GM18520 (cell line): ENCODE results near the gene PDHX.

Experiments
- ATAC-seq: cut with Tn5 transposase; IDR thresholded peaks from one replicate; pipeline ENCODE4 v1.9.1; 2021; ENCODE audit not compliant: unreplicated experiment

Gene PDHX

GRCh38 chr11:34953955-34954354 lies 37.5 kb downstream of the PDHX start:
- no peak for ATAC-seq

- ATAC-seq, result no peak
Measured at GRCh38 chr11:34957206-34957605, 40.8 kb downstream of the PDHX start.

GRCh38 chr11:34957606-34958005 lies 41.2 kb downstream of the PDHX start:
- no peak for ATAC-seq

GRCh38 chr11:34959770-34960169 lies 43.4 kb downstream of the PDHX start:
- ATAC-seq, result no peak

- ATAC-seq, result no peak
Measured at GRCh38 chr11:34960277-34960676, 43.9 kb downstream of the PDHX start.

- ATAC-seq, result no peak
Measured at GRCh38 chr11:34962034-34962433, 45.6 kb downstream of the PDHX start.

GRCh38 chr11:34963351-34963750 lies 46.9 kb downstream of the PDHX start:
- ATAC-seq, result no peak

GRCh38 chr11:34964610-34965331 lies 48.4 kb downstream of the PDHX start:
- ATAC-seq, result no peak

- ATAC-seq, result no peak
Measured at GRCh38 chr11:34968862-34969261, 52.4 kb downstream of the PDHX start.

- no peak for ATAC-seq
Measured at GRCh38 chr11:34970033-34970432, 53.6 kb downstream of the PDHX start.

- no peak for ATAC-seq
Measured at GRCh38 chr11:34970480-34970879, 54.1 kb downstream of the PDHX start.

- no peak for ATAC-seq
Measured at GRCh38 chr11:34971928-34972327, 55.5 kb downstream of the PDHX start.

- ATAC-seq, result no peak
Measured at GRCh38 chr11:34972366-34972765, 55.9 kb downstream of the PDHX start.

- no peak for ATAC-seq
Measured at GRCh38 chr11:34972892-34973291, 56.5 kb downstream of the PDHX start.

GRCh38 chr11:34975482-34975881 lies 59.1 kb downstream of the PDHX start:
- no peak for ATAC-seq

GRCh38 chr11:34976496-34977088 lies 60.2 kb downstream of the PDHX start:
- no peak for ATAC-seq

- no peak for ATAC-seq
Measured at GRCh38 chr11:34977089-34977912, 60.9 kb downstream of the PDHX start.

GRCh38 chr11:34978236-34979191 lies 62.1 kb downstream of the PDHX start:
- no peak for ATAC-seq

- ATAC-seq, result no peak
Measured at GRCh38 chr11:34984514-34984913, 68.1 kb downstream of the PDHX start.

- ATAC-seq, result no peak
Measured at GRCh38 chr11:34986883-34987520, 70.6 kb downstream of the PDHX start.
